ENCODE data around the gene COPS9.

Gene COPS9

GRCh38 chr2:240105982-240106381, 30.1 kb downstream of the COPS9 start:
- DNase-seq, result no peak

GRCh38 chr2:240103136-240103535, 33.0 kb downstream of the COPS9 start:
- no peak for DNase-seq

- DNase-seq, result no peak
These were observed 37.8 kb downstream of the COPS9 start for GRCh38 chr2:240098349-240098748.

DNA sequence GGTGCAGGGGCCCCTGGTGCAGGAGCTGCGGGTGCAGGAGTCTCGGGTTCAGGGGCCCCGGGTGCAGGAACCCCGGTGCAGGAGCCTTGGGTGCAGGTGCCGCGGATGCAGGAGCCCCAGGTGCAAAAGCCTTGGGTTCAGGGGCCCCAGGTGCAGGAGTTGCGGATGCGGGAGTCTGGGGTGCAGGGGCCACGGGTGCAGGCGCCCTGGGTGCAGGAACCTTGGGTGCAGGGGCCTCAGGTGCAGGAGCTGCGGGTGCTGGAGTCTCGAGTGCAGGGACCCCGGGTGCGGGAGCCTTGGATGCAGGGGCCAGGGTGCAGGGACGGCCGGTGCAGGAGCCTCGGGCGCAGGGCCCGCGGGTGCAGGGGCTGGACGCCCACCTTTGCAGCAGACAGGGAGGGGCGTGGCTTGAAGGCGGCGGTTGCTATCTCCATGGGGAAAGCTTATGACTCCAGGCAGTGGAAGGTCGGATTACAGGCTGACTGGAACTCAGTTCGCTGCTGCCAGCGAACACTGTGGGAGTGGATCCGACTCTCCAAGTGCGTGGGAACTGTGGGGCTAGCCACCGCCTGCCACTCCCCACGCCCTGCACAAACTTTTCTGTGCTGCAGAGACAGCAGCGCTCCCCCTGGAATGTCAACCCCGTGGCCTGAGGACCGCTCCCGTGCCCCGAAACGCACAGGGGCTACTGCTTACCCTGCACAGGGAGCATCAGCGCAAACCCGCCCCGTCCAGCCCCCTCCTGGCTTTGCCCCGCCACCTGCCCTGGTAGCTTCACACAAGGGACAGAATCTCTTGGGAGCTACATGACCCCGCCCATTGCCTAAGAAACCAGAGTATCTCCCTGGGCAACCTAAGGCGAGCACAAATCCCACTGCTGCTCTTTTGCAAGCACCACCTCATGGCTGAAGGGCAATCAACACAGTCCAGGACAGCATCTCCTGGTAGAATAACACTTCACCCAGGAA, 40.3 kb downstream of the COPS9 start:
- no peak for DNase-seq

DNA sequence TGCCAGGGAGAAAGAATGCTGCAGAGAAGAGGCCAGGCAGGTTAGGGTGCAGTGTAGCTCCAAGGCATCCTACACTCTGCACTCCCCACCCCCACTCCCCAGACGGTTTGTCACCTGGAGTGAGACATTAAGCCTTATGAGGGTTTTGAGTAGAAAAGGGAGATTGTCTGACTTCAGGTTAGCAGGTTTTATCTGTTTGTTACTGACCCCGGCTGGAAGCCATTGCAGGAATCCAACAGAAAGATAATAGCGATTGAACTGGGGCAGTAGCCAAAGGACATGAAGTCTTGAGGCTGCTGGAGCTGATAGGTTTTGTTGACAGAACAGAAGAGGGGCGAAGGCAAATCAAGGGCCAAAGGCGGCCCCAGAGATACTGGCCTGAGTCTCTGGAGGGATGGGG, 46.8 kb downstream of the COPS9 start:
- no peak for DNase-seq

DNA sequence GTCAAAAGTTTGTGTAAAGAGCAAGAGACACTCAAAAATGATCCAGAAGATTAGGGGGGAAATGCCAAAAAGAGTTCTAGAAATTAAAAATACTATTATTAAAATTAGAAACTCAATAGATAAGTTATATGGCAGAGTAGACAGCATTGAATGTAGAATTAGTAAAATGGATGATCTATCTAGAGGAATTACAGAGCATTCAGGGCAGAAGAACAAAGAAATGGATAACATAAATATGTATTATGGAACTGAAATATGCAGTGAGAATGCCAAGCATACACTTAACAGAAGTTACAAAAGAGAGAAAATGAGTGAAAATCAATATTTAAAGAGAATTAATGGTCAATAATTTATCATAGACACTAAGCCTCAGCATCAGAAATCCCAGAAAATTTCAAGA, 49.5 kb downstream of the COPS9 start:
- no peak for DNase-seq
